Suprapubic skin (tissue), 4 donors: Measurements from ENCODE around the gene GAPDHS. TPM values are rescaled to one million over a fixed set of nuclear protein-coding genes. Genes with fewer than 3 reads are reported as not detected.

ENCODE experiments used
- DNase-seq, 2 donors: peaks; one replicate each; pipeline ENCODE4 v3.0.0-alpha.2; 2019; ENCODE audit warnings: low spot score in 2 of 2
- H3K27ac ChIP-seq: fragments of 200-600 bp; sonication (generic); one replicate; pipeline ENCODE4 v1.5.1; 2019
- H3K27me3 ChIP-seq: fragments of 200-600 bp; sonication (generic); one replicate; pipeline ENCODE4 v1.5.1; 2019
- H3K36me3 ChIP-seq: fragments of 200-600 bp; sonication (generic); one replicate; pipeline ENCODE4 v1.5.1; 2019
- H3K4me1 ChIP-seq: fragments of 200-600 bp; sonication (generic); one replicate; pipeline ENCODE4 v1.5.1; 2019
- H3K4me3 ChIP-seq: fragments of 200-600 bp; sonication (generic); one replicate; pipeline ENCODE4 v1.5.1; 2019; ENCODE audit warnings: mild to moderate bottlenecking
- H3K9me3 ChIP-seq: fragments of 200-600 bp; sonication (generic); one replicate; pipeline ENCODE4 v1.5.1; 2019
- CTCF ChIP-seq, 2 donors: fragments of 200-600 bp in 1 of 2; fragments of 450-650 bp in 1 of 2; sonication (generic) in 1 of 2; IDR thresholded peaks; one replicate each; pipeline ENCODE4 v1.5.1; 2016 to 2019; ENCODE audit warnings: antibody characterized with exemption in 2 of 2, mild to moderate bottlenecking in 1 of 2, moderate library complexity in 1 of 2
- EP300 ChIP-seq: sonication (generic); formaldehyde crosslinking; IDR thresholded peaks from one replicate; pipeline ENCODE4 v1.6.1; 2017; ENCODE audit warnings: antibody characterized with exemption
- POLR2A ChIP-seq, 2 donors: fragments of 450-650 bp; IDR thresholded peaks; one replicate each; pipeline ENCODE4 v1.6.1; 2017; ENCODE audit warnings: antibody characterized with exemption in 2 of 2, mild to moderate bottlenecking in 2 of 2, moderate library complexity in 2 of 2
- POLR2AphosphoS5 ChIP-seq, 3 donors: sonication (generic); formaldehyde crosslinking; IDR thresholded peaks; one replicate each; pipeline ENCODE4 v1.6.1; 2017; ENCODE audit warnings: antibody characterized with exemption in 3 of 3
- WGBS: methylation state at CpG from one replicate; pipeline ENCODE4 v1.1.5; 2018; 5-methylcytosine and 5-hydroxymethylcytosine counted together
- total RNA-seq, 4 donors: library from RNA; depleted of rRNA; stranded (reverse); fragments of >200 nt; gene quantifications; one replicate each; pipeline ENCODE4 v1.1.0, GENCODE V29; 2016

GAPDHS gene
- total RNA-seq, 4 donors from 2014 or later, result 4.1 to 8.4 (median 6.4) TPM

- H3K27ac ChIP-seq, result no peak overlapping the region
- peak overlapping the region; percentile 41 for H3K4me3 ChIP-seq
- no peak for TF ChIP-seq CTCF (IDR thresholded peaks at IDR 0.05)
- TF ChIP-seq POLR2A (IDR thresholded peaks at IDR 0.05), result no peak
- no peak for TF ChIP-seq POLR2AphosphoS5 (IDR thresholded peaks at IDR 0.05)
- no peak for TF ChIP-seq EP300
- DNase-seq, result no peak
- peaks cover 13% of the 10 kb centered on the region for H3K4me1 ChIP-seq
- no peaks in the 10 kb centered on the region for H3K36me3 ChIP-seq
- 46% methylated on average over 18 of the region's 53 CpGs for WGBS
- peaks cover 60% of the 10 kb centered on the region for H3K27me3 ChIP-seq
- H3K9me3 ChIP-seq, result no peaks in the 10 kb centered on the region
Measured at GRCh38 chr19:35558400-35559280, 25.4 kb downstream of the GAPDHS start.

- Histone ChIP-seq H3K27ac (no peak overlapping the region), H3K4me3 (no peak overlapping the region), H3K9me3 (no peaks in the 10 kb centered on the region), H3K27me3 (peaks cover 62% of the 10 kb centered on the region), H3K4me1 (peaks cover 13% of the 10 kb centered on the region), H3K36me3 (no peaks in the 10 kb centered on the region)
- TF ChIP-seq EP300, result no peak
- TF ChIP-seq CTCF (IDR thresholded peaks at IDR 0.05), result no peak
- TF ChIP-seq POLR2AphosphoS5 (IDR thresholded peaks at IDR 0.05), result no peak
- TF ChIP-seq POLR2A (IDR thresholded peaks at IDR 0.05), result no peak
- WGBS, result 76% methylated on average over 10 of the region's 11 CpGs
- DNase-seq, result no peak
Measured at GRCh38 chr19:35559281-35559659, 26.0 kb downstream of the GAPDHS start.

GRCh38 chr19:35559781-35560180, 26.5 kb downstream of the GAPDHS start:
- TF ChIP-seq POLR2AphosphoS5 (IDR thresholded peaks at IDR 0.05) (no peak), CTCF (IDR thresholded peaks at IDR 0.05) (no peak), EP300 (no peak), POLR2A (IDR thresholded peaks at IDR 0.05) (no peak)
- Histone ChIP-seq H3K36me3 (no peaks in the 10 kb centered on the region), H3K9me3 (no peaks in the 10 kb centered on the region), H3K4me1 (peaks cover 13% of the 10 kb centered on the region), H3K4me3 (no peak overlapping the region), H3K27me3 (peaks cover 66% of the 10 kb centered on the region), H3K27ac (no peak overlapping the region)
- DNase-seq, result no peak
- WGBS, result 94% methylated on average over 22 of the region's 23 CpGs

GRCh38 chr19:35560271-35560670, 27.0 kb downstream of the GAPDHS start:
- no peak for DNase-seq
- WGBS, result 92% methylated on average over 4 of the region's 18 CpGs
- Histone ChIP-seq H3K4me1 (peaks cover 13% of the 10 kb centered on the region), H3K36me3 (no peaks in the 10 kb centered on the region), H3K9me3 (no peaks in the 10 kb centered on the region), H3K27me3 (peaks cover 71% of the 10 kb centered on the region), H3K27ac (no peak overlapping the region), H3K4me3 (no peak overlapping the region)
- TF ChIP-seq POLR2A (IDR thresholded peaks at IDR 0.05), result no peak

GRCh38 chr19:35560677-35561076, 27.4 kb downstream of the GAPDHS start:
- no peak for DNase-seq
- Histone ChIP-seq H3K4me1 (peaks cover 13% of the 10 kb centered on the region), H3K4me3 (no peak overlapping the region), H3K27ac (no peak overlapping the region), H3K36me3 (no peaks in the 10 kb centered on the region), H3K27me3 (peaks cover 74% of the 10 kb centered on the region), H3K9me3 (no peaks in the 10 kb centered on the region)
- WGBS, result 56% methylated on average over 6 of the region's 6 CpGs
- TF ChIP-seq POLR2AphosphoS5 (IDR thresholded peaks at IDR 0.05), result no peak
- TF ChIP-seq EP300, result no peak
- TF ChIP-seq CTCF (IDR thresholded peaks at IDR 0.05), result no peak
- no peak for TF ChIP-seq POLR2A (IDR thresholded peaks at IDR 0.05)
